ENCODE measurements around the gene EPN2.

GRCh38 chr17:19262650-19263631, 25.8 kb downstream of the EPN2 start:
- TF ChIP-seq RAD21 (IDR thresholded peaks at IDR 0.05; ENCODE audit: insufficient read depth, low read depth, low read length) (no peak), YBX1 (IDR thresholded peaks at IDR 0.05) (no peak), CTCF (IDR thresholded peaks at IDR 0.05 in 2 of 3, conservative IDR thresholded peaks at IDR 0.05 in 1 of 3; ENCODE audit: control insufficient read depth in 2 of 3, extremely low read depth in 1 of 3, insufficient read depth in 1 of 3, low read depth in 3 of 3, low read length in 3 of 3) (no peak), BACH1 (IDR thresholded peaks at IDR 0.05; ENCODE audit: borderline replicate concordance) (no peak), SMC3 (IDR thresholded peaks at IDR 0.05; ENCODE audit: borderline replicate concordance, low read length) (no peak), SREBF1 (IDR thresholded peaks at IDR 0.05; ENCODE audit: low read length) (no peak), HDAC6 (IDR thresholded peaks at IDR 0.05; ENCODE audit: unreplicated experiment) (no peak), SREBF2 (IDR thresholded peaks at IDR 0.05; ENCODE audit: low read length) (no peak), PBX3 (IDR thresholded peaks at IDR 0.05; ENCODE audit: insufficient replicate concordance, low read depth, low read length) (no peak), BCL11A (IDR thresholded peaks at IDR 0.05; ENCODE audit: low read depth, low read length) (no peak)

All from GM12878 (cell line).